GM08714 (cell line): Measurements from ENCODE around the gene ABT1.
A peak's percentile ranks its signal among the peaks of the same experiment; 100 is the strongest.
"Not testable (repeated sequence)": the region's sequence is repeated elsewhere in the genome, so short reads cannot be mapped to it uniquely, and the experiment has no call there.

Experiments used
- H3K4me3 ChIP-seq: fragments of 200-500 bp; sonication (Bioruptor generic); 2 replicates; pipeline ENCODE4 v1.5.1; 2014; ENCODE audit warnings: mild to moderate bottlenecking, low read length, inconsistent platforms
- ZNF274 ChIP-seq: IDR thresholded peaks from 2 replicates; pipeline ENCODE4 v1.6.1; 2012; ENCODE audit warnings: mild to moderate bottlenecking, low read depth, low read length

The ABT1 gene

GRCh38 chr6:26596579-26597388 is at the start of gene ABT1:
TSS of gene ABT1 (plus strand) at chr6:26596953. CDS start at chr6:26596983, 30 bp downstream.
- peak within 1 kb of the TSS; percentile 85 for H3K4me3 ChIP-seq

DNA sequence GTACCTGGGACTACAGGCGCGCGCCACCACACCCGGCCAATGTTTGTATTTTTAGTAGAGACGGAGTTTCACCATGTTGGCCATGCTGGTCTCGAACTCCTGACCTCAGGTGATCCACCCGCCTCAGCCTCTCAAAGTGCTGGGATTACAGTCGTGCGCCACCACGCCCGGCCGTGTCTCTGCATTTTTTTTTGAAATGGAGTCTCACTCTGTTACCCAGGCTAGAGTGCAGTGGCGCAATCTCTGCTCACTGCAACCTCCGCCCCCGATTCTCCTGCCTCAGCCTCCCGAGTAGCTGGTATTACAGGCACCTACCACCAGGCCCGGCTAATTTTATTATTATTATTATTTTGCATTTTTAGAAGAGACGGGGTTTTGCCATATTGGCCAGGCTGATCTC is 49.4 kb upstream of the ABT1 start:
- not testable (repeated sequence) for H3K4me3 ChIP-seq

More at GRCh38 chr6:26596579-26597388, at the start of gene ABT1:
- TF ChIP-seq ZNF274 = no peak

DNA sequence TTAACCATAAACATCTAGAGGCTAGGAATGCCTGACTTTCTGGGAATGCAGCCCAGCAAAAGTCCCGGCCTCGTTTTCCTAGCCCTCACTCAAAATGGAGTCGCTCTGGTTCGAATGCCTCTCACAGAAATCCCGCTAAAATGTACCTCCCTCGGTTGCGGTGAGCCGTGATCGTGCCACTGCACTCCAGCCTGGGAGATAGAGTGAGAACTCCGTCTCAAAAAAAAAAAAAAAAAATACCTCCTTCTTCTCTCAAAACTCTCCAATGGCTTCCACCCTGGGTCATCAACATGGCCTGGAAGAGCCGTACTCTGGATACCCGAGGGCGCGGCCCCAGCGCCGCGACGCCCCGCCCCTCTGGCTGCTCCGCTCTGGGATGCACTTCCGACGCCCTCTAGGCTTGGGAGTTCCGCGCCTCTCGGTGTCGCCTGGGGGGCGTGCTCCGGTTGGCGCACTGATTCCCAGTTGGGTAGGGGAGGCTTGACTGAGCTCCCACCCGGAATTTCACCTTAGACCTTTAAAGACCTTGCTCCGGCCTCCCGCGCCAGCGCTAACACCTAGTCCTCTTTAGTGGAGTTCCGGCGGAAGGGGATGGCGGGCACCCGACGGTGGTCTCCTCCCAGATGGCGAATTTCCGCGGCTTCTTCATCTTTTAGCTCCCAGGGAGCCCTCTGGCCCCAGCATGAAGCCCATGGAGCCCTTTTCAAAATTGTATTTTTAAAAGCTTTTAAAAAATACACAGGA is 46.3 kb upstream of the ABT1 start:
- TF ChIP-seq ZNF274 = no peak
- peak overlapping the region; percentile 40; the same call in 1 of the 2 replicates for H3K4me3 ChIP-seq

- TF ChIP-seq ZNF274 = no peak
- H3K4me3 ChIP-seq = no peak overlapping the region
Measured at GRCh38 chr6:26552205-26552604, 44.5 kb upstream of the ABT1 start.

- no peak for TF ChIP-seq ZNF274
Measured at GRCh38 chr6:26552640-26553188, 44.0 kb upstream of the ABT1 start.

GRCh38 chr6:26553264-26553634 is 43.5 kb upstream of the ABT1 start:
- H3K4me3 ChIP-seq = peak overlapping the region; percentile 97
- TF ChIP-seq ZNF274 = no peak

More at GRCh38 chr6:26552640-26553188, 44.0 kb upstream of the ABT1 start:
- peak overlapping the region; percentile 97 for H3K4me3 ChIP-seq

GRCh38 chr6:26553635-26554446 is 42.9 kb upstream of the ABT1 start:
- no peak for TF ChIP-seq ZNF274
- H3K4me3 ChIP-seq = peak overlapping the region; percentile 97

GRCh38 chr6:26554447-26554696 is 42.4 kb upstream of the ABT1 start:
- no peak for TF ChIP-seq ZNF274
- peak overlapping the region; percentile 97 for H3K4me3 ChIP-seq

DNA sequence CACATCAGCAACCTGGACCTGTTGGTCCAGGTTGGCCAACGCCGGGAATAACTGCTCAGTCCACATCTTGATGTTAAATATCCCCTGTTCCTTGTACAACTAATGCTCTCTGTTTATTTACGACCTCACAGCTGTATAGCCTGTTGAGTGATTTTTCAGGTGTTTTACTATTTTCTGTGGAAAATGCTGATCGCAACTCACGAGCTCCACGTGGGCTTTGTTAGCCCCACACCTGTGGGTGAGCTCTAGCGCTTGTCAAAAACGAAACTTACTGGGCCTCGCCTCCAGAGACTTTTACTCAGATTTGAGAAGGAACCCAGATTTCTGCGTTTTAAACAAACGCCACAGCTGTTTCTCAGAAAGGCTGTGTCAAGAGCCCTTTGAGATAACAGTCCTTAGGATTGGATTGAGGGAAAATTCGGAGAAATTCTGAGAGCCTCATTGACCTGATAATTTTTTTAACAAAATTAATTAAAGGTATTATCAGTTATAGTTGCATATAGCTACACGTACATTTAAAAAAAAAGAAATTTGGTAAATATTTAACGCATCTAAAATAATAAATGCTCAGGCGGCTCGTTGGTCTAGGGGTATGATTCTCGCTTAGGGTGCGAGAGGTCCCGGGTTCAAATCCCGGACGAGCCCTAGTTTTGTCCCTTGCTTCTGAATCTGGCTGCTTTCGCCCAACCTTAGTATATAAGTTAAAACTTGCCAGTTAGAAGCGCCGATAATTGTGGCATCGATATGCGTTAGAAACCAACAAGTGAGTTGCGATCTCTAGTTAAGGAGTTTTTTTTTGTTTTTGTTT is 41.9 kb upstream of the ABT1 start:
- peak overlapping the region; percentile 97 for H3K4me3 ChIP-seq
- TF ChIP-seq ZNF274 = no peak

DNA sequence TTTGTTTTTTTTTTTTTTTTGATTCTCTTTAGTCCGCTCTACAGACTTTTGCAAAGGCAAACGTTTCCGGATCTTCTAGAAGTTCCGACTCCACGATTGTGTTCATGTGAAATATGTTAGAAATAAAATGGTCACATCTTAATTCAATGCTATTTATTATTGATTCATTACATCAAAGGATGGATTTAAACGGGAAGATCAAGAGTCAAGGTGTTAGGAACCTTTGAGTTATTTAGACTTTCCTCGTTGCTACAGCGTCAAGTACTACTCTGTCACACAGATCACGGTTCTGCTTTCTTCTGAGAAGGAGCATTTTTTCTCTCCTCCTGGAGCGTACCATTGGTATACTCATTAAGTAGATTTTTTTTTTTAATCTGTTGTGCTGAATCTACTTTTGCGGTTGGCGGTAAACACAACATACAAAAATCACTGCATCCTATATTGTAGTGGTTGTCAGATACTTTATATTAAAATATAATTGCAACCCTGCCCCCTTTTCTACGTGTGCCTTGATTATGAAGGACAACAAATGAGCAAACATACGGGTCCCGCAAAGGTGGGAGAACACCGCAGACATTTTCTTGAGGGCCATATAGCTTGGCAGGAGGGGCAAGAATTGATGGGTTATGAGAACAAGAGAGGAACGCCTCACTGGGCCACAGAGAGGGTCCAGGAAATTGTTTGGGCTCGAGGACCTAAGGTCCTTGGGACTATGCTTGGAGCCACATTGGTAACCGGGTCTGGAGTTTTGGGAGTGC is 41.1 kb upstream of the ABT1 start:
- TF ChIP-seq ZNF274 = no peak
- peak overlapping the region; percentile 97 for H3K4me3 ChIP-seq

GRCh38 chr6:26556263-26557070 is 40.3 kb upstream of the ABT1 start:
- H3K4me3 ChIP-seq = peak overlapping the region; percentile 1; the same call in 1 of the 2 replicates
- no peak for TF ChIP-seq ZNF274
